Measurements from ENCODE around the gene HDAC4.

HDAC4 gene

GRCh38 chr2:239232195-239232578 is 168.6 kb downstream of the HDAC4 start:
- no peaks in the 10 kb centered on the region for H3K9me3 ChIP-seq (ENCODE audit: control insufficient read depth, low read length)
- H3K36me3 ChIP-seq (ENCODE audit: control insufficient read depth, insufficient read depth, low read length, severe bottlenecking) = no peaks in the 10 kb centered on the region
- no peaks in the 10 kb centered on the region for H3K27me3 ChIP-seq (replicated peaks; ENCODE audit: control insufficient read depth, insufficient read depth, low read length)
- peaks cover 7% of the 10 kb centered on the region for H3K4me1 ChIP-seq (ENCODE audit: control insufficient read depth, insufficient read depth, low read length)
- H3K9ac ChIP-seq (ENCODE audit: low read length) = no peak overlapping the region
- H3K4me3 ChIP-seq (ENCODE audit: low read length) = no peak overlapping the region
- no peak for DNase-seq (ENCODE audit: low read depth)

- DNase-seq (ENCODE audit: low read depth) = no peak
- peaks cover 14% of the 10 kb centered on the region for H3K4me1 ChIP-seq (ENCODE audit: control insufficient read depth, insufficient read depth, low read length)
- no peak overlapping the region for H3K9ac ChIP-seq (ENCODE audit: low read length)
Measured at GRCh38 chr2:239231231-239232194, 169.3 kb downstream of the HDAC4 start.

GRCh38 chr2:239230318-239231052 is 170.3 kb downstream of the HDAC4 start:
- Histone ChIP-seq H3K27me3 (replicated peaks; ENCODE audit: control insufficient read depth, insufficient read depth, low read length) (no peaks in the 10 kb centered on the region), H3K9ac (ENCODE audit: low read length) (no peak overlapping the region), H3K9me3 (ENCODE audit: control insufficient read depth, low read length) (no peaks in the 10 kb centered on the region), H3K4me1 (ENCODE audit: control insufficient read depth, insufficient read depth, low read length) (peaks cover 24% of the 10 kb centered on the region), H3K36me3 (ENCODE audit: control insufficient read depth, insufficient read depth, low read length, severe bottlenecking) (no peaks in the 10 kb centered on the region), H3K4me3 (ENCODE audit: low read length) (no peak overlapping the region)
- no peak for DNase-seq (ENCODE audit: low read depth)

More at GRCh38 chr2:239231231-239232194, 169.3 kb downstream of the HDAC4 start:
- Histone ChIP-seq H3K27me3 (replicated peaks; ENCODE audit: control insufficient read depth, insufficient read depth, low read length) (no peaks in the 10 kb centered on the region), H3K9me3 (ENCODE audit: control insufficient read depth, low read length) (no peaks in the 10 kb centered on the region), H3K36me3 (ENCODE audit: control insufficient read depth, insufficient read depth, low read length, severe bottlenecking) (no peaks in the 10 kb centered on the region), H3K4me3 (ENCODE audit: low read length) (no peak overlapping the region)

GRCh38 chr2:239229545-239230279 is 171.1 kb downstream of the HDAC4 start:
- no peak for DNase-seq (ENCODE audit: low read depth)
- no peaks in the 10 kb centered on the region for H3K36me3 ChIP-seq (ENCODE audit: control insufficient read depth, insufficient read depth, low read length, severe bottlenecking)
- no peaks in the 10 kb centered on the region for H3K27me3 ChIP-seq (replicated peaks; ENCODE audit: control insufficient read depth, insufficient read depth, low read length)
- H3K4me1 ChIP-seq (ENCODE audit: control insufficient read depth, insufficient read depth, low read length) = peaks cover 32% of the 10 kb centered on the region
- H3K9ac ChIP-seq (ENCODE audit: low read length) = no peak overlapping the region
- no peak overlapping the region for H3K4me3 ChIP-seq (ENCODE audit: low read length)
- no peaks in the 10 kb centered on the region for H3K9me3 ChIP-seq (ENCODE audit: control insufficient read depth, low read length)

- Histone ChIP-seq H3K4me3 (ENCODE audit: low read length) (no peak overlapping the region), H3K9me3 (ENCODE audit: control insufficient read depth, low read length) (no peaks in the 10 kb centered on the region), H3K4me1 (ENCODE audit: control insufficient read depth, insufficient read depth, low read length) (peaks cover 51% of the 10 kb centered on the region), H3K36me3 (ENCODE audit: control insufficient read depth, insufficient read depth, low read length, severe bottlenecking) (no peaks in the 10 kb centered on the region), H3K9ac (ENCODE audit: low read length) (peak overlapping the region; percentile 85), H3K27me3 (replicated peaks; ENCODE audit: control insufficient read depth, insufficient read depth, low read length) (no peaks in the 10 kb centered on the region)
- no peak for DNase-seq (ENCODE audit: low read depth)
Measured at GRCh38 chr2:239227661-239228371, 173.0 kb downstream of the HDAC4 start.

- Histone ChIP-seq H3K9ac (ENCODE audit: low read length) (peak overlapping the region; percentile 85), H3K27me3 (replicated peaks; ENCODE audit: control insufficient read depth, insufficient read depth, low read length) (no peaks in the 10 kb centered on the region), H3K4me1 (ENCODE audit: control insufficient read depth, insufficient read depth, low read length) (peaks cover 59% of the 10 kb centered on the region), H3K4me3 (ENCODE audit: low read length) (peak overlapping the region; percentile 67), H3K36me3 (ENCODE audit: control insufficient read depth, insufficient read depth, low read length, severe bottlenecking) (no peaks in the 10 kb centered on the region), H3K9me3 (ENCODE audit: control insufficient read depth, low read length) (no peaks in the 10 kb centered on the region)
- no peak for DNase-seq (ENCODE audit: low read depth)
Measured at GRCh38 chr2:239226677-239227581, 173.9 kb downstream of the HDAC4 start.

GRCh38 chr2:239225871-239226561 is 174.8 kb downstream of the HDAC4 start:
- Histone ChIP-seq H3K4me3 (ENCODE audit: low read length) (peak overlapping the region; percentile 67), H3K9ac (ENCODE audit: low read length) (peak overlapping the region; percentile 85), H3K4me1 (ENCODE audit: control insufficient read depth, insufficient read depth, low read length) (peaks cover 68% of the 10 kb centered on the region), H3K36me3 (ENCODE audit: control insufficient read depth, insufficient read depth, low read length, severe bottlenecking) (no peaks in the 10 kb centered on the region), H3K27me3 (replicated peaks; ENCODE audit: control insufficient read depth, insufficient read depth, low read length) (no peaks in the 10 kb centered on the region), H3K9me3 (ENCODE audit: control insufficient read depth, low read length) (no peaks in the 10 kb centered on the region)
- peak; percentile 82 for DNase-seq (ENCODE audit: low read depth)

- Histone ChIP-seq H3K9me3 (ENCODE audit: control insufficient read depth, low read length) (no peaks in the 10 kb centered on the region), H3K4me1 (ENCODE audit: control insufficient read depth, insufficient read depth, low read length) (peaks cover 74% of the 10 kb centered on the region), H3K27me3 (replicated peaks; ENCODE audit: control insufficient read depth, insufficient read depth, low read length) (no peaks in the 10 kb centered on the region), H3K36me3 (ENCODE audit: control insufficient read depth, insufficient read depth, low read length, severe bottlenecking) (no peaks in the 10 kb centered on the region), H3K4me3 (ENCODE audit: low read length) (peak overlapping the region; percentile 43), H3K9ac (ENCODE audit: low read length) (peak overlapping the region; percentile 73)
- no peak for DNase-seq (ENCODE audit: low read depth)
Measured at GRCh38 chr2:239225371-239225851, 175.4 kb downstream of the HDAC4 start.

GRCh38 chr2:239224955-239225354 is 175.9 kb downstream of the HDAC4 start:
- no peak overlapping the region for H3K4me3 ChIP-seq (ENCODE audit: low read length)
- H3K36me3 ChIP-seq (ENCODE audit: control insufficient read depth, insufficient read depth, low read length, severe bottlenecking) = no peaks in the 10 kb centered on the region
- peaks cover 76% of the 10 kb centered on the region for H3K4me1 ChIP-seq (ENCODE audit: control insufficient read depth, insufficient read depth, low read length)
- H3K27me3 ChIP-seq (replicated peaks; ENCODE audit: control insufficient read depth, insufficient read depth, low read length) = no peaks in the 10 kb centered on the region
- H3K9ac ChIP-seq (ENCODE audit: low read length) = peak overlapping the region; percentile 73
- H3K9me3 ChIP-seq (ENCODE audit: control insufficient read depth, low read length) = no peaks in the 10 kb centered on the region
- DNase-seq (ENCODE audit: low read depth) = no peak

All from adipocyte (in vitro differentiated cells).